GM23338 (cell line): Measurements from ENCODE around the gene COL4A1. TPM values are rescaled to one million over a fixed set of nuclear protein-coding genes. Genes with fewer than 3 reads are reported as not detected.

ENCODE experiments used
- ATAC-seq: fragments of 200-7000 bp; cut with Tn5 transposase; 3 replicates; pipeline ENCODE4 v1.9.1; 2020
- DNase-seq: peaks from one replicate; pipeline ENCODE4 v3.0.0-alpha.2; 2015; ENCODE audit warnings: low spot score
- H2AFZ ChIP-seq: fragments of 200-600 bp; sonication (generic); 2 replicates; pipeline ENCODE4 v1.8.0; 2016; ENCODE audit warnings: antibody characterized with exemption, mild to moderate bottlenecking, moderate library complexity
- H3F3A ChIP-seq: fragments of 200-600 bp; sonication (generic); replicated peaks from 2 replicates; pipeline ENCODE4 v1.8.0; 2017; ENCODE audit warnings: antibody characterized with exemption, mixed run types, low read depth
- H3K27ac ChIP-seq: fragments of 200-600 bp; sonication (generic); 2 replicates; pipeline ENCODE4 v1.6.1; 2016; ENCODE audit warnings: low read depth
- H3K27me3 ChIP-seq: fragments of 200-600 bp; sonication (generic); 2 replicates; pipeline ENCODE4 v1.8.0; 2016; ENCODE audit warnings: mild to moderate bottlenecking, mixed run types, moderate library complexity; ENCODE audit not compliant: insufficient read depth
- H3K36me3 ChIP-seq: fragments of 200-600 bp; sonication (generic); 2 replicates; pipeline ENCODE4 v1.8.0; 2016; ENCODE audit warnings: mild to moderate bottlenecking; ENCODE audit not compliant: insufficient read depth
- H3K4me1 ChIP-seq: fragments of 200-600 bp; sonication (generic); 2 replicates; pipeline ENCODE4 v1.8.0; 2016; ENCODE audit warnings: mild to moderate bottlenecking, moderate library complexity; ENCODE audit not compliant: insufficient read depth
- H3K4me2 ChIP-seq: fragments of 200-600 bp; sonication (generic); 2 replicates; pipeline ENCODE4 v1.7.1; 2017; ENCODE audit warnings: mixed run types
- H3K4me3 ChIP-seq: fragments of 200-600 bp; sonication (generic); 2 replicates; pipeline ENCODE4 v1.6.1; 2016; ENCODE audit warnings: mixed run types
- H3K79me2 ChIP-seq: fragments of 200-600 bp; sonication (generic); replicated peaks from 2 replicates; pipeline ENCODE4 v1.8.0; 2017; ENCODE audit warnings: mild to moderate bottlenecking; ENCODE audit not compliant: insufficient read depth
- H3K9me2 ChIP-seq: fragments of 200-600 bp; sonication (generic); 2 replicates; pipeline ENCODE4 v1.8.0; 2017; ENCODE audit not compliant: insufficient read depth
- H4K20me1 ChIP-seq: fragments of 200-600 bp; sonication (generic); replicated peaks from 2 replicates; pipeline ENCODE4 v1.8.0; 2017; ENCODE audit warnings: mild to moderate bottlenecking; ENCODE audit not compliant: insufficient read depth
- H3K27ac Mint-ChIP-seq: 2 replicates; pipeline ENCODE4 v1.8.0; 2020; ENCODE audit warnings: inconsistent platforms, mild to moderate bottlenecking, moderate library complexity, mixed read lengths
- H3K27me3 Mint-ChIP-seq: 3 replicates; pipeline ENCODE4 v1.8.0; 2022; ENCODE audit warnings: low read depth, mild to moderate bottlenecking, moderate library complexity, mixed read lengths, inconsistent platforms; ENCODE audit not compliant: insufficient read depth, poor library complexity
- H3K36me3 Mint-ChIP-seq: 3 replicates; pipeline ENCODE4 v1.8.0; 2021; ENCODE audit warnings: low read depth, mild to moderate bottlenecking, inconsistent platforms, moderate library complexity, mixed read lengths
- H3K4me1 Mint-ChIP-seq: 3 replicates; pipeline ENCODE4 v1.8.0; 2020; ENCODE audit warnings: mild to moderate bottlenecking, inconsistent platforms, mixed read lengths
- H3K4me3 Mint-ChIP-seq: 3 replicates; pipeline ENCODE4 v1.8.0; 2021; ENCODE audit warnings: moderate library complexity, mild to moderate bottlenecking, inconsistent platforms, mixed read lengths
- H3K9me3 Mint-ChIP-seq: 3 replicates; pipeline ENCODE4 v1.8.0; 2020; ENCODE audit warnings: moderate library complexity, mild to moderate bottlenecking, inconsistent platforms, mixed read lengths
- CREB1 ChIP-seq: fragments of 250-450 bp; sonication (Bioruptor Pico); IDR thresholded peaks from 2 replicates; pipeline ENCODE4 v1.5.0; 2020; ENCODE audit warnings: low read depth, mild to moderate bottlenecking, moderate library complexity
- CTCF ChIP-seq, 2 experiments: fragments of 200-600 bp in 1 of 2; sonication (generic) in 1 of 2; conservative IDR thresholded peaks; 2 replicates each; pipeline versions ENCODE4 v1.5.1 to v1.6.1; 2016 to 2017; ENCODE audit warnings: antibody characterized with exemption in 2 of 2, low read depth in 2 of 2, mild to moderate bottlenecking in 2 of 2, moderate library complexity in 1 of 2
- ETS1 ChIP-seq: IDR thresholded peaks from 2 replicates; pipeline ENCODE4 v1.6.1; 2016; ENCODE audit warnings: antibody characterized with exemption
- EZH2 ChIP-seq: fragments of 200-600 bp; sonication (generic); IDR thresholded peaks from one replicate; pipeline ENCODE4 v1.8.0; 2017; ENCODE audit warnings: antibody characterized with exemption, mild to moderate bottlenecking, low read depth; ENCODE audit not compliant: unreplicated experiment
- EZH2phosphoT487 ChIP-seq: fragments of 200-600 bp; sonication (generic); IDR thresholded peaks from one replicate; pipeline ENCODE4 v1.8.1; 2018; ENCODE audit warnings: antibody characterized with exemption; ENCODE audit not compliant: unreplicated experiment
- JUNB ChIP-seq: IDR thresholded peaks from one replicate; pipeline ENCODE4 v1.6.1; 2016; ENCODE audit warnings: antibody characterized with exemption; ENCODE audit not compliant: unreplicated experiment
- NANOG ChIP-seq: IDR thresholded peaks from 2 replicates; pipeline ENCODE4 v1.6.1; 2016; ENCODE audit warnings: antibody characterized with exemption, borderline replicate concordance
- POLR2AphosphoS5 ChIP-seq: IDR thresholded peaks from 2 replicates; pipeline ENCODE4 v1.6.1; 2016; ENCODE audit warnings: antibody characterized with exemption, low read depth
- REST ChIP-seq: IDR thresholded peaks from one replicate; pipeline ENCODE4 v1.6.1; 2018; ENCODE audit warnings: antibody characterized with exemption; ENCODE audit not compliant: unreplicated experiment
- STAT1 ChIP-seq: IDR thresholded peaks from one replicate; pipeline ENCODE4 v1.6.1; 2016; ENCODE audit warnings: antibody characterized with exemption; ENCODE audit not compliant: unreplicated experiment
- ZNF114 ChIP-seq: fragments of 250-450 bp; sonication (Bioruptor Pico); IDR thresholded peaks from 2 replicates; pipeline ENCODE4 v1.5.0; 2020; ENCODE audit warnings: mild to moderate bottlenecking, moderate library complexity
- ZNF331 ChIP-seq: fragments of 250-450 bp; sonication (Bioruptor Pico); IDR thresholded peaks from 2 replicates; pipeline ENCODE4 v1.5.0; 2020; ENCODE audit warnings: low read depth, mild to moderate bottlenecking, moderate library complexity
- ZNF462 ChIP-seq: fragments of 250-450 bp; sonication (Bioruptor Pico); IDR thresholded peaks from 2 replicates; pipeline ENCODE4 v1.5.0; 2020; ENCODE audit warnings: mild to moderate bottlenecking, moderate library complexity
- polyA plus RNA-seq: library from polyadenylated mRNA; unstranded; fragments of >200 nt; fragmentation: Nextera tagmentation; extraction: Ambion mirVana; gene quantifications from 2 replicates; pipeline ENCODE4 v1.2.1, GENCODE V29; 2016
- total RNA-seq: library from RNA; depleted of rRNA; stranded (reverse); fragments of >200 nt; shearing (Covaris generic); gene quantifications from 2 replicates; pipeline ENCODE4 v1.2.3, GENCODE V29; 2014

Gene COL4A1
- total and polyA plus RNA-seq, 2 experiments from 2014 or later: 39.1 to 110 TPM

GRCh38 chr13:110245416-110245899, 61.5 kb downstream of the COL4A1 start (continued):
- TF ChIP-seq ETS1 (no peak), CREB1 (CRISPR knock-in tag) (no peak)

- Histone ChIP-seq H3K27me3 (no peaks in the 10 kb centered on the region), H2AFZ (no peak overlapping the region), H3K27ac (no peak overlapping the region), H4K20me1 (no peaks in the 10 kb centered on the region; the same call in 1 of the 2 replicates), H3K4me1 (peaks cover 24% of the 10 kb centered on the region), H3K4me3 (no peak overlapping the region), H3F3A (0 out of 2 replicates have a peak, but pooled peaks cover 2% of the 10 kb centered on the region), H3K36me3 (no peaks in the 10 kb centered on the region), H3K79me2 (no peaks in the 10 kb centered on the region; the same call in 1 of the 2 replicates), H3K4me2 (no peak overlapping the region), H3K9me2 (no peaks in the 10 kb centered on the region)
- H3K27ac Mint-ChIP-seq: no peak overlapping the region
- DNase-seq (no peak), ATAC-seq (no peak)
- H3K4me1 Mint-ChIP-seq: peaks cover 33% of the 10 kb centered on the region
- H3K4me3 Mint-ChIP-seq: no peak overlapping the region
- no peaks in the 10 kb centered on the region; the same call in 2 of the 3 replicates for H3K36me3 Mint-ChIP-seq
- no peaks in the 10 kb centered on the region for H3K9me3 Mint-ChIP-seq
- H3K27me3 Mint-ChIP-seq: peaks cover 3% of the 10 kb centered on the region
- TF ChIP-seq STAT1 (no peak), NANOG (no peak), CTCF (conservative IDR thresholded peaks at IDR 0.05; ENCODE audit: low read depth in 2 of 2) (no peak), ZNF462 (no peak), POLR2AphosphoS5 (no peak), CREB1 (CRISPR knock-in tag) (no peak), EZH2 (no peak), JUNB (no peak), ZNF114 (CRISPR knock-in tag) (no peak), EZH2phosphoT487 (no peak), REST (no peak), ZNF331 (CRISPR knock-in tag) (no peak)
These were observed 62.0 kb downstream of the COL4A1 start for GRCh38 chr13:110244976-110245375.
